ENCODE data around the gene FCRLA. TPM values are rescaled to one million over a fixed set of nuclear protein-coding genes. Genes with fewer than 3 reads are reported as not detected.
A peak's percentile ranks its signal among the peaks of the same experiment; 100 is the strongest.

Gene FCRLA
- total RNA-seq, 6 experiments from 2014 or later: 2.3 to 5.1 (median 2.9) TPM

DNA sequence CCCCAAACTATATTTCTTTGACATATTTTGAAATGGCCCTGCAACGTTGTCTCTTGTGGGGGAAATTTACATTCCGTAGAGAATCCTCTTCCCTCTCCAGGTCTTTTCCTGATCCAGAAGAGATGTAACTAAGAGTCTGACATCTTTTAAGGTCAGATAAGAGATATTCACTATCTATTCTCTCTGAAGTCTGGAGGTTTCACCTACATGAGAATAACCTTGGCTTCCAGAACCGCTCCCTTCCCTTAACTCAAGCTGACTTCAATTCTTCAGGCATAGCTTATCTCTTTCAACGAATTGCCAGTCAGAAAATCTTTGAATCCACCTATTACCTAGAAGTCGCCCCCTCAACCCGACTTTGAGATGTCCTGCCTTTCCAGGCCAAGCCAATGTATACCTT is 24.2 kb downstream of the FCRLA start:
- H3K27me3 Mint-ChIP-seq (ENCODE audit: insufficient read depth): no peaks in the 10 kb centered on the region
- peaks cover 90% of the 10 kb centered on the region for H3K4me1 Mint-ChIP-seq (ENCODE audit: low read depth)
- no peaks in the 10 kb centered on the region for H3K36me3 Mint-ChIP-seq (ENCODE audit: low read depth)
- DNase-seq: no peak
- no peaks in the 10 kb centered on the region for H3K9me3 Mint-ChIP-seq
- no peak overlapping the region; the same call in 1 of the 2 replicates for H3K4me3 Mint-ChIP-seq
- TF ChIP-seq, protein P1, sequence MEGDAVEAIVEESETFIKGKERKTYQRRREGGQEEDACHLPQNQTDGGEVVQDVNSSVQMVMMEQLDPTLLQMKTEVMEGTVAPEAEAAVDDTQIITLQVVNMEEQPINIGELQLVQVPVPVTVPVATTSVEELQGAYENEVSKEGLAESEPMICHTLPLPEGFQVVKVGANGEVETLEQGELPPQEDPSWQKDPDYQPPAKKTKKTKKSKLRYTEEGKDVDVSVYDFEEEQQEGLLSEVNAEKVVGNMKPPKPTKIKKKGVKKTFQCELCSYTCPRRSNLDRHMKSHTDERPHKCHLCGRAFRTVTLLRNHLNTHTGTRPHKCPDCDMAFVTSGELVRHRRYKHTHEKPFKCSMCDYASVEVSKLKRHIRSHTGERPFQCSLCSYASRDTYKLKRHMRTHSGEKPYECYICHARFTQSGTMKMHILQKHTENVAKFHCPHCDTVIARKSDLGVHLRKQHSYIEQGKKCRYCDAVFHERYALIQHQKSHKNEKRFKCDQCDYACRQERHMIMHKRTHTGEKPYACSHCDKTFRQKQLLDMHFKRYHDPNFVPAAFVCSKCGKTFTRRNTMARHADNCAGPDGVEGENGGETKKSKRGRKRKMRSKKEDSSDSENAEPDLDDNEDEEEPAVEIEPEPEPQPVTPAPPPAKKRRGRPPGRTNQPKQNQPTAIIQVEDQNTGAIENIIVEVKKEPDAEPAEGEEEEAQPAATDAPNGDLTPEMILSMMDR (IDR thresholded peaks at IDR 0.05): no peak
- H3K27ac Mint-ChIP-seq: peak overlapping the region; percentile 76

DNA sequence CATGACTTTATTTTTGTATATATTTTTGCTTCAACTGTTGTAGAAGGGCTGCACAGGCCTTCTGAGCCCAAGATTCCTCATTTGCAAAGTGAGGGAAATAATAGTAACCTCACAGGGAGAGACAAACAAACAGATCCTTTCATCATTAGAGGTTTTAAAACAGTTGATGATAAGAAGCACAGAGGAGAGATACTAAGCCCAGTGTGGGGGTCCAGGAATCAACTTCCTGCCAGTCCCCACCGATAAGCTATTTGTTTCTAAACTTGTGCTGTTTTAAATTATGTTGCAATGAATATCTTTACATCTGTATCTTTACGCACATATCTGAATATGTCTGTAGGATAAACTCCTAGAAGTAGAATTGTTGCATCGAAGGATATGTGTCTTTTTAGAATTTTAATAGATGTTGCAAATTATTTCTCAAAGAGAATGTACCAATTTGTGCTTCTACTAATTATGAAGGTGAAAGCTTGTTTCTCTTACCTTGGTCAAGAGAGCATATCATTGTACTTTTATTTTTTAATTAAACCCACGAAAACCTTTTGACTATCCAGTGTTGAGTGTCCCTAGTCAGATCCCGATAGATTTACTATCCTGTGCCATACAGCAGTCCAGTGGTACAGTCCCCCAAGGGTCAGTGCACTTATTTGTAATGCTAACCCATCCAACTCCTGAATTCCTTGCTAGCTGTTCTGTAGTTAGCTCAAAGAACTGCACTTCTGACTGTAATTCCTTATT is 25.1 kb downstream of the FCRLA start:
- Mint-ChIP-seq H3K9me3 (no peaks in the 10 kb centered on the region), H3K4me1 (ENCODE audit: low read depth) (peaks cover 98% of the 10 kb centered on the region), H3K4me3 (no peak overlapping the region), H3K27me3 (ENCODE audit: insufficient read depth) (no peaks in the 10 kb centered on the region), H3K36me3 (ENCODE audit: low read depth) (no peaks in the 10 kb centered on the region), H3K27ac (peak overlapping the region; percentile 83)
- TF ChIP-seq, protein P1 (IDR thresholded peaks at IDR 0.05): no peak
- no peak for DNase-seq

DNA sequence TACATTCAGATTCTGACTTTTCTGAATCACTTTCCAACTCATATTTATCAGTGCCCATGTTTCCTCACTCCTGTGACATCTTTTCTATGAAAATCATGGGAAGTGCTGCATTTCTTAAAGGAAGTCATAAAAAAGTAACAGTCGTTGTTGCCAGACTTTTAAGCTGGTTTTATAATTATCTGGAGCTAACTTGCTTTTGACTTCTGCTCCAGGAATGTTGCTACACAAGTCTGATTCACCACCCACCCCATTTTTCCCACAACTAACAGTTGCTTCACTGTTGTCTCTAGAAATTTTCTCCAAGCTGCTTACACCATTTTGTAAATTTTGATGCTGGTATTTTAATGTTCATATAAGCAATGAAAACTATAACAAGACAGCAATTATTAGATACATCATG is 26.5 kb downstream of the FCRLA start:
- H3K4me3 Mint-ChIP-seq: no peak overlapping the region
- H3K4me1 Mint-ChIP-seq (ENCODE audit: low read depth): peaks cover 98% of the 10 kb centered on the region
- no peaks in the 10 kb centered on the region for H3K36me3 Mint-ChIP-seq (ENCODE audit: low read depth)
- TF ChIP-seq, protein P1 (IDR thresholded peaks at IDR 0.05): no peak
- no peaks in the 10 kb centered on the region for H3K9me3 Mint-ChIP-seq
- H3K27ac Mint-ChIP-seq: peak overlapping the region; percentile 83
- H3K27me3 Mint-ChIP-seq (ENCODE audit: insufficient read depth): no peaks in the 10 kb centered on the region
- DNase-seq: peak; percentile 93

DNA sequence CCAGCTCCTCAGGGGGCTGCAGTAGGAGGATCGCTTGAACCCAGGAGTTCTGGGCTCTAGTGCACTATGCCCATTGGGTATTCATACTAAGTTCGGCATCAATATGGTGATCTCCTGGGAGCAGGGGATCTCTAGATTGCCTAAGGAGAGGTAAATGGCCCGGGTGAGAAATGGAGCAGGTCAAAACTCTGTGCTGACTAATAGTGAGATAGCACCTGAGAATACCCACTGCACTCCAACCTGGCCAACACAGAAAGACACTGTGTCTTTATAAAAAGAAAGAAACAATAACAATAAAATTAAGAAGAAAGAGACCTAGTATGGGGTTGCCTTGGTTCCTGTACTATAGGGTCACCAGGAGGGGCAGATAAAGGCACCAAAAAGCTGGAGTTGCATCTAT is 28.8 kb downstream of the FCRLA start:
- H3K4me3 Mint-ChIP-seq: peak overlapping the region; percentile 72; the same call in 1 of the 2 replicates
- H3K27ac Mint-ChIP-seq: peak overlapping the region; percentile 80
- H3K4me1 Mint-ChIP-seq (ENCODE audit: low read depth): peaks cover 80% of the 10 kb centered on the region
- H3K27me3 Mint-ChIP-seq (ENCODE audit: insufficient read depth): no peaks in the 10 kb centered on the region
- no peaks in the 10 kb centered on the region for H3K9me3 Mint-ChIP-seq
- DNase-seq: no peak
- TF ChIP-seq, protein P1 (IDR thresholded peaks at IDR 0.05): no peak
- H3K36me3 Mint-ChIP-seq (ENCODE audit: low read depth): no peaks in the 10 kb centered on the region

DNA sequence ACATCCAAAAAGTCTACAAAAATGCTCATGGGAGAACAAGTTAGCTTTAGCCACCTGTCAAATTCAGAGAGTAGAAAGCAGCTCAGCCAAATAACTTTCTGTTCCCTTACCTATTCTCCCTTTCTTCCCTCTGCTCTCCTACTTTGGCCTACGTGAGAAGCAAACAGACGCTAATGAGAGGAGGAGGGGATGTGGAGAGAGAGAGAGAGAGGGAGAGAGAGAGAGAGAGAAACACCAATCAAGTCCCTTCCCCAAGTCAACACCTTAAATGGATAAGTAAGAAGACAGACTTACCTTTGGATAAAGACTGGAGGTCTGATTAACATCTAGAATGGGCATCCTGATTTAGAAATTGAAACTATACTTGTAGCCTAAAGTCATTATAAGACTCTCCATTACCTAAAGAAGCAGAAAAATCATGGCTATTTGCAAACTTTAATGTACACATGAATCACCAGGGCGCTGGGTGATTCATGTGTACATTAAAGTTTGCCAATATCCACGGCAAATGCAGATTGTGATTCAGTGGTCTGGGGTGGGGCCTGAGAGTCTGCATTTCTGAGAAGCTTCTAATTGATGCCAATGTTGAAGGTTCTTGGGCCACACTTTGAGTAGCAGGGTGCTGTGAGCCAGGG is 29.4 kb downstream of the FCRLA start:
- TF ChIP-seq, protein P1 (IDR thresholded peaks at IDR 0.05): no peak
- no peaks in the 10 kb centered on the region for H3K36me3 Mint-ChIP-seq (ENCODE audit: low read depth)
- DNase-seq: no peak
- peaks cover 78% of the 10 kb centered on the region for H3K4me1 Mint-ChIP-seq (ENCODE audit: low read depth)
- no peaks in the 10 kb centered on the region for H3K9me3 Mint-ChIP-seq
- H3K27ac Mint-ChIP-seq: peak overlapping the region; percentile 80
- no peaks in the 10 kb centered on the region for H3K27me3 Mint-ChIP-seq (ENCODE audit: insufficient read depth)
- H3K4me3 Mint-ChIP-seq: peak overlapping the region; percentile 72

Measured in HFFc6 (cell line).